Stimulated activated CD8-positive, alpha-beta memory T cell treated with anti-CD3 and anti-CD28 coated beads, Interleukin-15, amount 100 ng/mL, for 4 hours (primary cell): Measurements from ENCODE around the gene CLPTM1.
"Not testable (repeated sequence)": the region's sequence is repeated elsewhere in the genome, so short reads cannot be mapped to it uniquely, and the experiment has no call there.

Experiments
- DNase-seq, 2 donors: peaks; one replicate each; pipeline ENCODE4 v3.0.0-alpha.2; 2020; ENCODE audit warnings: low read depth in 2 of 2

CLPTM1 gene

DNA sequence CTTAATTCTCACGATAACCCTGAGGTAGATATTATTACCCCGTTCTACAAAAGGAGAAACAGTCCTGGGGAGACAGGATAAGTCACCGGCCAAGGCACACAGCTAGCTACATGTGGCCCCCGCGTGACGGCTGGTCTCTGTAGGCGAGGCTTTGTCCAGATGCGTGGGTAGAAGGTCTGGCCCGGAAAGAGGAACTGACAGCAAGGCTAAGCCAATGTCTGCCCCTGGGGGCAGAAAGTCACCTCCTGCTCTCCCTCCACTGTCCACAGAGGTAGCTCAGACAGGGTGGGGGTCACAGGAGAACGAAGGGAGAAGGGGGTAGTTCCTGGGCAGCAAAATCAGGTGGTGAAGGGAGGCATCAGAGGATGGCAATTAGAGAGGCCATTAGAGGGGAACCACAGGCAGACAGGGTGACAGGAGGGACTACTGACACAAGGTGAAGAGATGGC is 11.4 kb upstream of the CLPTM1 start:
- DNase-seq, result no peak

DNA sequence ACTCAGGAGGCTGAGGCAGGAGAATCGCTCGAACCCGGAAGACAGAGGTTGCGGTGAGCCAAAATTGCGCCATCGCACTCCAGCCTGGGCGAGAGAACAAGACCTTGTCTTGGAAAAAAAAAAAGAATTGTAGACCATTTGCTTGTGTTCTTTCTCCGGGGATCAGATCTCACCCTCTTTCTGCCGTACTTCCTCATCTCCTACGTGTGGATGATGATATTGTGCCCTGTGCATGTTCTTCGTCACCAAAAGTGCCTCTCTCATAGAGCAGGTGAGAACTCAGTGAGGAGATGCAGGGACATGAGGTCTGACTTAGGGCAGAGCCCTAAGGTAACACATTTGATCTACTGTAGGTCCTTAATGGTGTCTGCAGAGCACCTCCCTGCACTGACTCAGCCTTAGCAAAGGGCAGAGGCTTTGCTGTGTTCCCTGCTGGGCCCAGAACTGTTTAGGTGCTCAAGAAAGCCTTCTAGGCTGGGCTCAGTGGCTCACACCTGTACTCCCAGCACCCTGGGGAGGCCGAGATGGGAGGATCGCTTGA is 8.1 kb upstream of the CLPTM1 start:
- no peak for DNase-seq

DNA sequence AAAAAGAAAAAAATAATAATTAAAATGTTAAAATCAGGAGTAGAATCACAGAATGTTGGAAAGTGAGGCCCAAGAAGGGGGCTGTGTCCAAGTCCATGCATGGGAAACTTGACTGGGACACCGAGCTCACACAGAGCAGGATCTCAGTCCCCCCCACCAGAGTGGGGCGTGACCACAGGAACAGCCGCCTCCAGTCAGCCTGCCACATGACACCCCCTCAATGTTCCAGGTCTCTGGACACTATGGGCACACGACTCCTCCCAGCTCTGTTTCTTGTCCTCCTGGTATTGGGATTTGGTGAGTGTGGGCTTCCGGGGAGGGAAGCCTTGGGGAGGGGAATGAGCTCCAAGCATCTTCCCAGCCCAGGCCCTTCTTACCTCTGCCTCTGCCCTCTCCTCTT is 6.9 kb upstream of the CLPTM1 start:
- DNase-seq, result no peak

DNA sequence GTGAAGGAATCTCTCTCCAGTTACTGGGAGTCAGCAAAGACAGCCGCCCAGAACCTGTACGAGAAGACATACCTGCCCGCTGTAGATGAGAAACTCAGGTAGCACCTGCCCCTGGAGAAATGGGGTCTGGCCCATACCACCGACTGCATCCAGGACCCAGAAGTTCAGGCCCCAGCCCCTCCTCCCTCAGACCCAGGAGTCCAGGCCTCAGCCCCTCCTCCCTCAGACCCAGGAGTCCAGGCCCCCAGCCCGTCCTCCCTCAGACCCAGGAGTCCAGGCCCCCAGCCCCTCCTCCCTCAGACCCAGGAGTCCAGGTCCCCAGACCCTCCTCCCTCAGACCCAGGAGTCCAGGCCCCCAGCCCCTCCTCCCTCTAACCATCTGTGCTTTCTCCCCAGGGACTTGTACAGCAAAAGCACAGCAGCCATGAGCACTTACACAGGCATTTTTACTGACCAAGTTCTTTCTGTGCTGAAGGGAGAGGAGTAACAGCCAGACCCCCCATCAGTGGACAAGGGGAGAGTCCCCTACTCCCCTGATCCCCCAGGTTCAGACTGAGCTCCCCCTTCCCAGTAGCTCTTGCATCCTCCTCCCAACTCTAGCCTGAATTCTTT is 6.3 kb upstream of the CLPTM1 start:
- no peak for DNase-seq

DNA sequence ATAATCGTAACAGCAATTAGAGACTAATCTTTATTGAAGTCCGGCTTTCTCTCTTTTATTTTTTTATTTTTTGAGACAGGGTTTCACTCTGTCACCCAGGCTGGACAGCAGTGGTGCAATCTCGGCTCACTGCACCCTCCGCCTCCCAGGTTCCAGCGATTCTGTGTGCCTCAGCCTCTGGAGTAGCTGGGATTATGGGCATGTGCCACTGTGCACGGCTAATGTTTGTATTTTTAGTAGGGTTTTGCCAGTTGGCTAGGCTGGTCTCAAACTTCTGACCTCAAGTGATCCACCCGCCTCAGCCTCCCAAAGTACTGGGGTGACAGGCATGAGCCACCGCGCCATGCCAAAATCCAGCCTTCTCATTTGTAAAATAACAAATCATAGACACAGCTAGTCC is 5.6 kb upstream of the CLPTM1 start:
- no peak for DNase-seq

DNA sequence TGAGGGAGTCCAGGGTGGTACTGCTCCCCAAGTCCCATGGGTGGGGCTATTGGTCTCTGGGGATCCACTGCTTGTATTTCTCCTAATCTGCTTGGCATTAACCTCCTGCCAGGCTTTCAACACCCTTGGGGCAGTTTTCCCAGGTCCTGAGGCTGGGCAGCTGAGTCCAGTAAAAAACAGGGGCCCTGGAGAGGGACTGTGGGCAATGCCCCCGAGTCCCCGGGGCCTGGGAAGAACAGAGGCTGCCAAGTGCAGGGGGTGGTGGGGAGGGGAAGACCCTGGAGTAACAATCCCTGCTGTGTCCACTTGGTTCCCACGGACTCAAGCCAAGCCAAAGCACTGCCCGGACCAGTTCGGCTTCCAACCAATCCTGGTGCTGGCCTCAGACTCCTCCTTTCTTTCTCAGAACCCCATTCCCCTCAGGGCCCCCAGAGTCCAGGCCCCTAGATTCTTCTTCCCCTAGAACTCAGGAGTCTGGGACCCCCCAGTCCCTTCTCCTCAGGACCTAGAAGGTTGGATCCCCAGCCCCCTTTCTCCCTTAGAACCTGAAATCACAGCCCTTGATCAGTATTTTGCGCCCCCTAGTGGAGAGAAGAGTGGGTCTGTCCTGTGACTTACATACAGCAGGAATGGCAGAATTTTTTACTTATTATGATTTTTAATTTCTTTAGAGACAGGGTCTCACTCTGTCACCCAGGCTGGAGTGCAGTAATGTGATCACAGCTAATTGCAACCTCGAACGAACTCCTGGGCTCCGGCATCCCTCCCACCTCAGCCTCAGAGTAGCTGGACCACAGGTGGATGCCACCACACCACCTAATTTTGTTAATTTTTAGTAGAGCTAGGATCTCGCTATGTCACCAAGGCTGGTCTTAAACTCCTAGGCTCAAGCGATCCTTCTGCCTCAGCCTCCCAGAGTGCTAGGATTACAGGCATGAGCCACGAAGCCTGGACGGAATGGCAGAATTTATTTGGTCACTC is 3.7 kb upstream of the CLPTM1 start:
- DNase-seq, result peak in 1 of 2 donors; percentile 42

DNA sequence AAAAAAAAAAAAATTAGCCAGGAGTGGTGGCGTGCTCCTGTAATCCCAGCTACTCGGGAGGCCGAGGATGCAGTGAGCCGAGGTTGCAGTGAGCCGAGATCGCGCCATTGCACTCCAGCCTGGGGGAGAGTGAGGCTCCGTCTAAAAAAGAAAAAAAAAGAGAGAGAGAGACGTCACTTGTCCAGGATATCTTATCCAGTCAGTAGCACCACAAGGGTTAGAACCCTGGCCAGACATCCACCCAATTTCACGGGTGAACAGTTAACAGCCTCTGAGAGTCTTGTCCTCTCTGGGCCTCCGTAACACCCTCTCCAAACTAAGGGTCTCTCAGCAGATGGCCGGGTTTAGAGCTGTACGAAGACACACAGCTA is 917 bp upstream of the CLPTM1 start:
- no peak for DNase-seq

DNA sequence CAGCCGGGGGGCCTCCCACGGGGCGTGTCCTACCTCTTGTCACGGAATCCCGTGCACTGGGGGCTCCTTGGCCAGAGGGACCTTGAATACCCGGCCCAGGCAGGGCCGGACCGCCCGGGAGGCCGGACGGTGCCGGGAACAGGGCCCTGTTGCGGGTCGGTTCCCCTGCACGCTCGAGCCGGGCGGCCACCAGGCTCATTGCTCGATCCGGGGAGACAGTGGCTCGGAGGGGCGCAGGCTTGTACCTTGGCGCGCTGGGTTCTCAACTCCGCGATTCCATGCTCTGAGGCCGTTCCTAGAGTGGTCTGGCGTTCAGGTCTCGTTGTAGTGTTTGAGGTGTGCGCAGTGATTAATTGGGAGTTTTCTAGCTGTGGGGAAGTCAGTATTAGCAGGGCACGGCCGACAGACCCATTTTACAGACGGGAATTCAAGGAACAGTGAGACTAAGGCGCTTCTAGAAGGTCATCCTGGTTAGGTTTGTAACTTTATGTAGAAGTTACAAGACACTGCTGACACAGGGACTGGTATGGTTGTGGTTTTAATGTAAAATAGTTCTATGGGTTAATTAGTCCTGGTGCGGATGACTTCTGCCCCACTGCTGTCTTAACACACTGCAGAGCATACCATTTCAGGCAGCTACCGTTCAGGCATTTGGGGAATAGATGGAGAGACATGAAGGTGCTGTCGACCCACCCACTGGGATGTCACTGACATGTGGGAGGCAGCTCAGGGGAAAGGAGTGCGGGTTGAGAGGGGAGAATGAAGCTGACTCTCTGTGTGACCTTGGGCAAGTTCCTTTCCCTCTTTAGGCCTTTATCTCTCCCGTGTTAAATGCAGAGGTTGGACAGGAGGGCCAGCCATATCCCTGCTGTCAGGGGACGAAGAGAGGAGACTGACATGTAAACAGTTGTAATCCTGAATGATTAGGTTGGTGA is 592 bp downstream of the CLPTM1 start:
- DNase-seq, result no peak

DNA sequence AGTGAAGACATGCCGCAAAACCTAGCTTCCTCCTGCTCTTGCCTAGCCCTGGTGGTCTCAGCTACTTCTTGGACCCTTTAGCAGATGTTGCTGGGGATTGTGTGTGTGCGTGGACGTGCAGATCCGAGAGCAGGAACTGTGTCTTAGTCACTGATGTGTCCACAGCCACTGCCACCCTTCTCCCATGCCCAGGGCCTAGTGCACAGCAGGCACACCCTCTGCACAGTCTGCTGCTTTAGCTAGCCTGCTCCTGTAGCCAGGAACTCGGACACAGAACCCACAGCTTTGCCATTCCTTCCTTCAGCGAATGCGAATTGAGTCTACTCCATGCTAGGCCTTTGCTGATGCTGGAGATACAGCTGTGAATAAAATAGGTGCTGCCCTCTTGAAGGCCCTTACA is 2.3 kb downstream of the CLPTM1 start:
- no peak for DNase-seq

DNA sequence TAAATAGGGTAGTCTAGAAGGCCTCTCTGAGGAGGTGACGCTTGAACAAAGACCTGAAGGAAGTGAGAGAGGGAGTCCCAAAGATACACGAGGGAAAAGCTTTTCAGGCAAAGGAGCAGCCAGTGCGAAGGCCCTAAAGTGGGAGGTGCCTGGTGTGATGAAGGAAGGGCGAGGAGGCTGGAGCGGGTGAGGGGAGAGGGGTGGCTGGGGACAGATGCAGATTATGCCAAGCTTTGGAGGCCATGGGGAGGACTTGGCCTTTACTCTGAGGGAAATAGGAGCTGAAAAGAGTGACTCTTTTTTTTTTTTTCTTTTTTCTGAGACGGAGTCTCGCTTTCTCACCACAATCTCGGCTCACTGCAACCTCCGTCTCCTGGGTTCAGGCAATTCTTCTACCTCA is 2.9 kb downstream of the CLPTM1 start:
- DNase-seq, result no peak

DNA sequence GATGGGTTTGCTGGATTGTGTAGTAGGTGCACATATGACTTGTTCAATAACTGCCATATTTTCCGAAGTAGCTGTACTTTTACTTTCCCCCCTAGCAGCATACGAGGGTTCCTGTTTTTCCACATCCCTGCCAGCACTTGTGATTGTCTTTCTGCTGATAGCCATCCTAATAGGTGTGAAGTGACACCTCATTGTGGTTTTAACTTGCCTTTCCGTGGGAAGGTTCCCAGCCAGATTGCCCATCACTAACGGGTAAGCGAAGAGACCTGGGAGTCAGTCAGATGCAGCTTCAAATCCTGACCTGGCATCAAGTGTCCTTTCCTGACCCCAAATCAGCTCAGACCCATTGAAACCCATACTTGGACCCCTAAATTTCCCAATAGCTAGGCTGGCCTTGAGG is 4.5 kb downstream of the CLPTM1 start:
- DNase-seq, result no peak

DNA sequence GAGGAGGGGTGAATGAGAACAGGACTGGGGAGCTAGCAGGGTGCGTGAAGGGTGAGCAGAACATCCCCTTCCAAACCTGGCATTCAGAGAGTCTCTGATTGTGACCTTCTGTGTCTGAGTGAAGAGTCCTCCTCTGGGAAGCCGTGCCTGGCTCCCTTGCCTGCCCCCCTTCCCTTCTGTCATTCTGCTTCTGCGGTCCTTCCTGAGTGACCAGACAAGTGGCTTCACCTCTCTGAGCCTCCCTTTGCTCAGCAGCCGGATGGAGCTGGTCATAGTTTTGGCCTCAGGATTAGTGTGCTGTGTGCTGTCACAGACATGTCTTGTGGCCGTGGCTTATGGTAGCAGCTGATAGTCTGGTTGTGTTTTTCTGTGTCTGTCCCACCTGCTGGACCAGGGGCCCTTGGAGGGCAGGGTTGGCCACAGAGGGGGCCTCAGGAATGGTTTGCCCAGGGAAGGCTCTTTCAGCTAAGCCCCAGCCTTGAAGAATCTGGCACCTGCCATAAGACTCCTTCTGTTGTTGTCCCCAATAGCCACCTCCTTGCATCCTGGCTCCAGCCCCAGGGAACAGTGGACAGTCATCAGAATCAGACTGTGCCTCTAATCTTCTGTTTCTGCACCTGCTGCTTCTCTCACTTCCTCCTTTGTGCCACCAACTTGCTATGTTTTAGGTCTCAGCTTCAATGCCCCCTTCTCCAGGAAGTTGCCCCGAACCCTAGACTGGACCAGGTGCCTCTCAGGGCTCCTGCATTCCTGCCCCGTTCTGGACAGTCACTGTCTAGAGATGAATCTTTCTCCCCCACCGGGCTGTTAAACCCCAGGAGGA is 5.9 kb downstream of the CLPTM1 start:
- DNase-seq, result no peak

DNA sequence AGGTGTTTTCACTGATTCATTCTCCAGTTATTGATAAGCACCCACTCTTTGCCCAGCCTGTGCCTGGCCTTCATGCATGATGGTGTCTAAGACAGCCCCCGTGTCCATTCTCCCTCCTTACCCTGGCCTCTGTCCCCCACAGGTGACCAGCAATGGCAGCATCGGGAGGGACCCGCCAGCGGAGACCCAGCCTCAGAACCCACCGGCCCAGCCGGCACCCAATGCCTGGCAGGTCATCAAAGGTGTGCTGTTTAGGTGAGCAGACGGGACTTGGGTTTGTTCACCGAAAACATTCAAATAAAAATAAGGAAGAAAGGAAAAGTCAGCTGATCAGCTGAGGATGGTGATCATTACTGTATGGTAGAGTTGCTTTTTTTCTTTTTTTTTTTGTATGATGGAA is 6.6 kb downstream of the CLPTM1 start:
- DNase-seq, result no peak

DNA sequence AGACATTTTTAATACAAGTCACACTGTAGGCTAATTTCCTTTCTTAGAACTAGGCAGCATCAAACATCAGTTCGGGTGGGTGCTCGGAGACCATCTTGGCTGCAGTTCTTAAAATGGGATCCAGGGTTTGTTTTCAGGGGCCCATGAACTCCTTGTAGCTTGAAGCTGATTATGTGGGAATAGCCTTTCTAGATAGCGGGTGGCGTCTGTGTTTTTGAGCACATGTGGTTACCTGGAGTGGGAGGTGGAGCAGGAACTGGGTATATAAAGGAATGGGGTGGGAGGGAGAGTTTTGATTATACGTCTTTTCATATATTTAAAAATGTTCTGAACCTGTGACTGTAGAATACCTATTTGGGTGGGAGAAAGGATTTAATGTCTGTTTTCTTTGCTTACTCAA is 12.9 kb downstream of the CLPTM1 start:
- DNase-seq, result no peak

DNA sequence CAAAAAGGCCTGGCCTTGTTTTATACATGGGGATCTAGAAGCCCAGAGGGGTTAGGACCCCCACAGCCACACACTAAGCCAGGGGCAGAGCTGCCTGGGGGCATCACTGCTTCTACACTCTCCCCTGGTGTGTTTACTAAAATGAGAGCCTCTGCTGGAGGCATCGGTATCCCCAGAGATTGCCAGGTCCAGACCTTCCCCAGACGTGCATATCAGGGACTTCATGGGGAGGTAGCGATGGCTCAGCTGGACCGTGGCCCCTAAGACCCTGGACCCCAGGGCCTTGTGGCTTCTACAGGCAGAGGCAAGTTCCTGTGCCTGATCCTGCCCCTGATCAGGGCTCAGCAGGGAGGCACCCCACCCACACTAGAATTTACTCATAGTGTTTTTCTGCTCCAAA is 13.5 kb downstream of the CLPTM1 start:
- DNase-seq, result no peak

DNA sequence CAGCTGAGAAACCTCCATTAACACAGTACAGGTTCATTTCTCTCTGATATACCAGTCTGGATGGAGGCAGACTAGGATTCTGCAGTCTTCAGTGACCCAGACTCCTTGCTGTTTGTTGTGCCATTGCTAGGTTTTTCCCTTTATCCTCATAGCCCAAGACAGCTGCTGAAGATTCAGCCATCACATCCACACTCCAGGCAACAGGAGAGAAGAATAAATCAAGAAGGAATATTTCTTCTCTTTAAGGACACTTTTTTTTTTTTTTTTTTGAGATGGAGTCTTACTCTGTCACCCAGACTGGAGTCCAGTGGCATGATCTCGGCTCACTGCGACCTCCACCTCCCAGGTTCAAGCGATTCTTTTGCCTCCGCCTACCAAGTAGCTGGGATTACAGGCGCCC is 14.3 kb downstream of the CLPTM1 start:
- DNase-seq, result no peak

DNA sequence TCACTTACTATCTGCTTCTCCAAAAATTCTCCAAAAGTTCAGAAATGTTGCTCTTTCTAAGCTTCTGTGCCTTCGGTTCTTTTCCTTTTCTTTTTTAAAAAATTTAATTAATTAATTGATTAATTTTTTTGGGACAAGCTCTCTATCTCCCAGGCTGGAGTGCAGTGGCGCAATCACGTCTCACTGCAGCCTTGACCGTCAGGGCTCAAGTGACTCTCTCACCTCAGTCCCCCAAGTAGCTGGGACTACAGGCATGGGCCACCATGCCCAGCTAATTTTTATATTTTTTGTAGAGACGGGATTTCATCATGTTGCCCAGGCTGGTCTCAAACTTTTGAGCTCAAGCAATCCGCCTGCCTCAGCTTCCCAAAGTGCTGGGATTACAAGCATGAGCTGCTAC is 16.3 kb downstream of the CLPTM1 start:
- not testable (repeated sequence) for DNase-seq

DNA sequence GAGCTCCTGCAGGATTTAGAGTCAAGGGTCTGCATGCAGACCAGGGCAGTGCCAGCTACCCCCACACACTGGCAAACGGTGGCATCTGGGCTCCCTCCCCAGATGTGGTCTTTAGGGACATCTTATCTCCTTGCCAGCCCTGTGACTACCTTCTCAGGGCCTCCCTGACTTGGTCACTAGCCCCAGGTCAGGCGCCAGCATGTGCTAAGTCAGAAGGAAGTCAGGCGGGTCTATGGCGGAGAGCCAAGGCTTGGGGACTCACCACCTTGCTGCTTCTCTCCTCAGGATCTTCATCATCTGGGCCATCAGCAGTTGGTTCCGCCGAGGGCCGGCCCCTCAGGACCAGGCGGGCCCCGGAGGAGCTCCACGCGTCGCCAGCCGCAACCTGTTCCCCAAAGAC is 17.6 kb downstream of the CLPTM1 start:
- no peak for DNase-seq

DNA sequence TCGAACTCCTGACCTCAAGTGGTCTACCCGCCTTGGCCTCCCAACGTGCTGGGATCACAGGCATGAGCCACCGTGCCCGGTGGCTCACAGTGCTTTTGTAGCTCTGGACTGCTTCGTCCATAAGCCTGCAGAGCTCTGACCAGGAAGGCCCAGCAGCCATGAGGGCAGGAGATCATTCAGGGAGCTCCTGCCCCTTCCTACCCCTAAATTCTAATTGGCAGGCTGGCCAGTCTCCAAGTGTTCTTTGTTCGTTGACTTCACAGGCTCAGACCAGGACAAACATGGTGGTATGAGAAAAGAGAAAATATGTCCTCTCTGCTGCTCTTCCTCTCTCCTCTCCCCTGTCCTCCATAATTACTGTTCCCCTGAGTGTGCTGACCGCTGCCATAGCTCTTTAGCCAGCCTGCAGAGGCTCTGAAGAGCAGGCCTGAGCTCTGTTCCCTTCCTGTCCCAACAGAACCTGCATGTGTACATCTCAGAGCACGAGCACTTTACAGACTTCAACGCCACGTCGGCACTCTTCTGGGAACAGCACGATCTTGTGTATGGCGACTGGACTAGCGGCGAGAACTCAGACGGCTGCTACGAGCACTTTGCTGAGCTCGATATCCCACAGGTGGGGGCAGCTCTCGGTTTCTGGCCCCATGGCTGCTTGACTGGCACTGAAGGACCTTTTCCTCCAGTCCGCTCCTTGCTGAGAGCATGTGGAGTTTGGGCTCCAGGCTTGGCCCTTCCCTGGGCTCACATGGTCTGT is 19.0 kb downstream of the CLPTM1 start:
- no peak for DNase-seq

DNA sequence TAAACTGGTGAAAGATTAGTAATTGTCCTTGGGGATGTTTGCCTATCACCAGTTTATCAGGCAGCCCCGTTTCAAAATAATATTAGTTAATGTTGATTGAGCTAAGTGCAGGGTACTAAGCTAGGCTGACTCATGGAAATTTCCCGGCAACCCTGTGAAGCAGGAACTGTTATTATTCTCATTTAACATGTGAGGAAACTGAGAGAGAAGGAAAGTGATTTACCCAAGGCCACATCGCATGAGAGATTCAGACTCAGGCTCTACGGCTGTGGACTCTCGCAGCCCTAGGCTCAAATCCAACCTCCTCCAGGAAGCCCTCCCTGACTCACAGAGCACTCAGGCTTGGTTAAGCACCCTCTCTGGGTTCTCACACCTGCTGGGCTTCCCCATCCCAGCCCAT is 19.7 kb downstream of the CLPTM1 start:
- no peak for DNase-seq
